ENCODE data around the gene EFCAB12. TPM values are rescaled to one million over a fixed set of nuclear protein-coding genes. Genes with fewer than 3 reads are reported as not detected.
A peak's percentile ranks its signal among the peaks of the same experiment; 100 is the strongest.

The EFCAB12 gene
- total and polyA plus RNA-seq, 2 experiments from 2014 or later, result not detected

GRCh38 chr3:129352045-129352444 is 76.4 kb downstream of the EFCAB12 start:
- no peaks in the 10 kb centered on the region for H3K4me1 ChIP-seq (ENCODE audit: insufficient read depth)
- WGBS, 2 experiments (ENCODE audit: low coverage in 1 of 2, low lambda C conversion rate in 2 of 2, missing lambda C conversion rate in 2 of 2), result 64 to 69% methylated on average over 7 to 8 of the region's 8 CpGs
- H3K9ac ChIP-seq, result no peak overlapping the region
- H4K20me1 ChIP-seq (ENCODE audit: insufficient read depth), result no peaks in the 10 kb centered on the region
- no peaks in the 10 kb centered on the region for H3K79me2 ChIP-seq (ENCODE audit: insufficient read depth)
- DNase-seq, result no peak
- H2AFZ ChIP-seq, result no peak overlapping the region
- in situ Hi-C loops (cut with MboI), result no loop called here
- H3K27ac ChIP-seq, result no peak overlapping the region
- no peaks in the 10 kb centered on the region for H3F3A ChIP-seq (ENCODE audit: insufficient read depth)
- H3K27me3 ChIP-seq (replicated peaks; ENCODE audit: insufficient read depth), result no peaks in the 10 kb centered on the region
- no peaks in the 10 kb centered on the region for H3K36me3 ChIP-seq (ENCODE audit: low read depth)
- H3K4me3 ChIP-seq, result no peak overlapping the region
- H3K4me2 ChIP-seq (ENCODE audit: unreplicated experiment), result no peak overlapping the region
- H3K9me2 ChIP-seq (ENCODE audit: insufficient read depth), result no peaks in the 10 kb centered on the region
- H3K9me3 ChIP-seq (ENCODE audit: low read depth), result no peaks in the 10 kb centered on the region
- TF ChIP-seq EZH2 (IDR thresholded peaks at IDR 0.05; ENCODE audit: insufficient read depth, poor library complexity, severe bottlenecking) (no peak), EZH2phosphoT487 (IDR thresholded peaks at IDR 0.05; ENCODE audit: insufficient read depth, low read depth) (no peak)

Small RNAs within 50 kb of the gene (small RNA-seq; reads per million reads assigned to genes)
- 1.8 reads per million, percentile 63 among the genes with 10 or more reads in this experiment for gene SNORA7B (ENCODE audit: low read depth, low replicate concordance)

Other genes starting within 250 kb of the EFCAB12 start
- gene CNBP, start 244.7 kb downstream of the EFCAB12 start, total RNA-seq (2014; rRNA removed; shearing (Covaris generic)), result 224 and 240 TPM in 2 replicates
- gene CNBP, start 244.7 kb downstream of the EFCAB12 start, polyA plus RNA-seq (2016; fragmentation: Nextera tagmentation; extraction: Ambion mirVana), result 373 and 386 TPM in 2 replicates
- gene COPG1, start 179.0 kb downstream of the EFCAB12 start, total RNA-seq (2014; rRNA removed; shearing (Covaris generic)), result 298 and 328 TPM in 2 replicates
- 254 and 265 TPM in 2 replicates for gene COPG1, start 179.0 kb downstream of the EFCAB12 start, polyA plus RNA-seq (2016; fragmentation: Nextera tagmentation; extraction: Ambion mirVana)
- gene HMCES, start 149.8 kb downstream of the EFCAB12 start, total RNA-seq (2014; rRNA removed; shearing (Covaris generic)), result 10.6 and 12.5 TPM in 2 replicates
- 33.2 and 33.5 TPM in 2 replicates for gene HMCES, start 149.8 kb downstream of the EFCAB12 start, polyA plus RNA-seq (2016; fragmentation: Nextera tagmentation; extraction: Ambion mirVana)
- 27.2 and 49.8 TPM in 2 replicates for gene MBD4, start 11.3 kb upstream of the EFCAB12 start, total RNA-seq (2014; rRNA removed; shearing (Covaris generic))
- 36.2 and 36.8 TPM in 2 replicates for gene MBD4, start 11.3 kb upstream of the EFCAB12 start, polyA plus RNA-seq (2016; fragmentation: Nextera tagmentation; extraction: Ambion mirVana)
- gene IFT122, start 11.6 kb upstream of the EFCAB12 start, total RNA-seq (2014; rRNA removed; shearing (Covaris generic)), result 16.3 and 25.4 TPM in 2 replicates
- gene IFT122, start 11.6 kb upstream of the EFCAB12 start, polyA plus RNA-seq (2016; fragmentation: Nextera tagmentation; extraction: Ambion mirVana), result 13.5 and 16.1 TPM in 2 replicates
- not detected in 2 replicates for gene RHO, start 100.0 kb upstream of the EFCAB12 start, total RNA-seq (2014; rRNA removed; shearing (Covaris generic))
- gene RHO, start 100.0 kb upstream of the EFCAB12 start, polyA plus RNA-seq (2016; fragmentation: Nextera tagmentation; extraction: Ambion mirVana), result not detected in 2 replicates
- gene H1-8, start 114.5 kb upstream of the EFCAB12 start, total RNA-seq (2014; rRNA removed; shearing (Covaris generic)), result not detected in 2 replicates
- gene H1-8, start 114.5 kb upstream of the EFCAB12 start, polyA plus RNA-seq (2016; fragmentation: Nextera tagmentation; extraction: Ambion mirVana), result not detected in 2 replicates
- gene PLXND1, start 178.0 kb upstream of the EFCAB12 start, total RNA-seq (2014; rRNA removed; shearing (Covaris generic)), result 67.2 and 83.0 TPM in 2 replicates
- 35.7 and 37.4 TPM in 2 replicates for gene PLXND1, start 178.0 kb upstream of the EFCAB12 start, polyA plus RNA-seq (2016; fragmentation: Nextera tagmentation; extraction: Ambion mirVana)